ENCODE measurements around the gene ORMDL2. TPM values are rescaled to one million over a fixed set of nuclear protein-coding genes. Genes with fewer than 3 reads are reported as not detected.

The ORMDL2 gene
- total RNA-seq, 4 donors from 2014 or later: 17.7 to 39.2 (median 23.4) TPM

DNA sequence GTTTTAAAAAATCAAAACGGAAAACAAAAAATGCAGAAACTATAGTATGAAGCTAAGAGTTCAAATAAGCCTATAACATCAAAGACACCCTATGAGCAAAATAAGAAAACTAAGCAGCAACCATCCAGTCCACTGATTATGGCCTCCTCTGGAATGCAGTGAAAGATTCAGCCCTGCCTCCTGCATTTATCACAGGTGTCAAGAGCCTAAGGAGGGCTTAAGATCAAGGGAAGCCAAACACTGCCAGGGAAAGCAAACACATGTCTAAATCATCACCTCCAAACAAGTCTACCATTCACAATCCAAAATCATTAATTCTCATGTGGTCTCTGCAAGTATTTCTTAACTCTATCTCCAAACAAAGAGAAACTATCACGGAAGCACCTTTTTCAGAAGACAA is 28.7 kb upstream of the ORMDL2 start:
- Histone ChIP-seq H3K36me3 (peaks cover 39 to 43% of the 10 kb centered on the region in 2 donors), H3K4me1 (no peaks in the 10 kb centered on the region), H3K9me3 (no peaks in the 10 kb centered on the region), H3K4me3 (replicated peaks in 1 of 3) (no peak overlapping the region), H3K27me3 (no peaks in the 10 kb centered on the region), H3K27ac (peak overlapping the region in 1 of 3 donors; percentile 8)
- DNase-seq: no peak
- TF ChIP-seq POLR2A (IDR thresholded peaks at IDR 0.05): no peak
- TF ChIP-seq, protein P1, sequence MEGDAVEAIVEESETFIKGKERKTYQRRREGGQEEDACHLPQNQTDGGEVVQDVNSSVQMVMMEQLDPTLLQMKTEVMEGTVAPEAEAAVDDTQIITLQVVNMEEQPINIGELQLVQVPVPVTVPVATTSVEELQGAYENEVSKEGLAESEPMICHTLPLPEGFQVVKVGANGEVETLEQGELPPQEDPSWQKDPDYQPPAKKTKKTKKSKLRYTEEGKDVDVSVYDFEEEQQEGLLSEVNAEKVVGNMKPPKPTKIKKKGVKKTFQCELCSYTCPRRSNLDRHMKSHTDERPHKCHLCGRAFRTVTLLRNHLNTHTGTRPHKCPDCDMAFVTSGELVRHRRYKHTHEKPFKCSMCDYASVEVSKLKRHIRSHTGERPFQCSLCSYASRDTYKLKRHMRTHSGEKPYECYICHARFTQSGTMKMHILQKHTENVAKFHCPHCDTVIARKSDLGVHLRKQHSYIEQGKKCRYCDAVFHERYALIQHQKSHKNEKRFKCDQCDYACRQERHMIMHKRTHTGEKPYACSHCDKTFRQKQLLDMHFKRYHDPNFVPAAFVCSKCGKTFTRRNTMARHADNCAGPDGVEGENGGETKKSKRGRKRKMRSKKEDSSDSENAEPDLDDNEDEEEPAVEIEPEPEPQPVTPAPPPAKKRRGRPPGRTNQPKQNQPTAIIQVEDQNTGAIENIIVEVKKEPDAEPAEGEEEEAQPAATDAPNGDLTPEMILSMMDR (IDR thresholded peaks at IDR 0.05): no peak
- intact Hi-C loops (cut with DNase I): no loop called here
- WGBS, 2 donors: 89 to 96% methylated on average over 2 of the region's 2 CpGs

DNA sequence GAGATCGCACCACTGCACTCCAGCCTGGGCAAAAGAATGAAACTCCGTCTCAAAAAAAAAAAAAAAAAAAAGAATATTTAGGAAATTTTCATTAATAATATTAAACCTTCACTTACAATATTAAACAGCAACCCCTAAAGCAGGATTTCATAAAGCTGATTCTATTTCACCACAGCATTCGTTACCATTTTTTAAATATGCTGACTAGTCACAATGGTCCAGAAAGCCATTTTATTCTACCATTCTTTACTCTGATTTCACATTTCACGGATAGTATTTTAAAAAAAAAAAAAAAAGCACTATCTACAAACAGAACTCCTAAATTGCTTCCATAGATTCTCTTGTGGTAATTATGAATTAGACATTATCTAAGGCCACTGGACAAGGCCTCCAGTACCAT is 27.9 kb upstream of the ORMDL2 start:
- DNase-seq: no peak
- 93 to 96% methylated on average over 4 of the region's 4 CpGs for WGBS, 2 donors
- Histone ChIP-seq H3K27me3 (no peaks in the 10 kb centered on the region), H3K36me3 (peaks cover 43 to 47% of the 10 kb centered on the region in 2 donors), H3K9me3 (no peaks in the 10 kb centered on the region), H3K4me3 (replicated peaks in 1 of 3) (no peak overlapping the region), H3K4me1 (no peaks in the 10 kb centered on the region), H3K27ac (no peak overlapping the region)
- intact Hi-C loops (cut with DNase I): no loop called here
- no peak for TF ChIP-seq POLR2A (IDR thresholded peaks at IDR 0.05)
- TF ChIP-seq, protein P1 (IDR thresholded peaks at IDR 0.05): no peak

DNA sequence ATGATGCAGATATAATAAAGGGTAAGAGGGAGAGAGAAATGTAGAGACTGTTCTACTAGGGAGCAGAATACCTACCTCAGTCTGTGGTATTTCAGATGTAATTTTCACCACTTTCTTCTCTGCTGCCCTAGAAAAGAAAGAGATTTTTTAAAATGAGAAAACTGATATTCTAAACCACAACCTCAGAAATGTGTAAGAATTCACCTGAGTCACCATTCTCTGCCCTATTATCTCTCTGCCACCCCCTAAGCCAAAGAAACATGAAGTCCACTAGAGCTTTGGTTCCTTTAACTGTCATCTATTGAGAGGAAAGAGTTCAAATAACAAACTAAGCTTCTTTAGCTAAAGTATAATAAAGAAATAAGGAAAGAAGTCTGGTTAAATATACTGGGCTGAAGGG is 21.9 kb upstream of the ORMDL2 start:
- TF ChIP-seq, protein P1 (IDR thresholded peaks at IDR 0.05): no peak
- no peak for TF ChIP-seq POLR2A (IDR thresholded peaks at IDR 0.05)
- H3K27me3 ChIP-seq: no peaks in the 10 kb centered on the region
- H3K36me3 ChIP-seq: peaks cover 27 to 42% of the 10 kb centered on the region in 2 donors
- no peak overlapping the region for H3K27ac ChIP-seq
- no peak for DNase-seq
- intact Hi-C loops (cut with DNase I): loop anchor here (5.0 kb wide), 1 partner anchor 54 kb away; the partner anchor contains the start of gene GDF11
- no peaks in the 10 kb centered on the region for H3K4me1 ChIP-seq
- no peak overlapping the region for H3K4me3 ChIP-seq (replicated peaks in 1 of 3)
- H3K9me3 ChIP-seq: no peaks in the 10 kb centered on the region

DNA sequence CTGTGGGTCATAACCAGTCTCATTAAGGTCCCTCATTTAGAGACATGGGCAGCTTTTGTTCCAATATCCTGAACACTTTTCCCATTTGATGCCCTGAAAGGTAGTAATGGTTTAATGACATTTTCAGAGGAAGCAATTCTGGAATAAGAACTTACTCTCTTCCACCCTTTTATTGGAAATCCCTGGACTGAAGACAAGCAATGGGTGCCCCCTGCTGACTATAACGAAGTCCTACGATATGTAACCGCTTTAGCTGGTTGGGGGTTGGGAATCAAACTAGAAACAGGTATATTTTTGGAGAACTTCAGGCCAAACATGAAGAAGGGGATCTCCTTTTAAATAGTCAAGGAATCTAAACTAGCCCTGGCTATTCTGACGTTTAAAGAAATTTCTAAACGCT is 20.8 kb upstream of the ORMDL2 start:
- Histone ChIP-seq H3K4me3 (replicated peaks in 1 of 3) (no peak overlapping the region), H3K27me3 (no peaks in the 10 kb centered on the region), H3K4me1 (no peaks in the 10 kb centered on the region), H3K27ac (no peak overlapping the region), H3K36me3 (peaks cover 34 to 47% of the 10 kb centered on the region in 2 donors), H3K9me3 (no peaks in the 10 kb centered on the region)
- TF ChIP-seq POLR2A (IDR thresholded peaks at IDR 0.05): no peak
- TF ChIP-seq, protein P1 (IDR thresholded peaks at IDR 0.05): peak in 3 of 6 experiments; percentile 47 to 58 (median 51)
- WGBS, 2 donors: 46 to 60% methylated on average over 5 of the region's 5 CpGs
- intact Hi-C loops (cut with DNase I): loop anchor here (5.0 kb wide), 1 partner anchor 55 kb away; the partner anchor contains the start of gene GDF11
- DNase-seq: peak; percentile 36 to 38

DNA sequence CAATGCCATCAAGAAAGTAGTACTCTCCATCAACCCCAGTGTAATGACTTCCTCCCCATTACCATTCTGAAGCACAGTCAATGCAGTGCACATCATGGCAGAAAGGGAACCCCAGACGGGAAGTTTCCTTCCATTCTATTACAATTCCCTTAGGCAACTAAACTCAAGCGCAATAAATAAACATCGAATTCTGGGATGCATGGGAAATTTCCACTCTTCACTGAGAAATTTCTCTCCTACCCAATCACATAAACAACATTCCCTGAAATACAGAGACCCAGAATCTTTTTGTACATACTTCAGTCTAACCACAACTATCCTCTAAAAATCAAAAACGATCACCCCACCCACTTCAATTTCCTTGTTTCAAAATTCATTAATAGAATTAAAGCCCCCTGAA is 20.3 kb upstream of the ORMDL2 start:
- TF ChIP-seq, protein P1 (IDR thresholded peaks at IDR 0.05): no peak
- no peak for TF ChIP-seq POLR2A (IDR thresholded peaks at IDR 0.05)
- WGBS, 2 donors: 79 to 85% methylated on average over 4 of the region's 4 CpGs
- intact Hi-C loops (cut with DNase I): loop anchor here (5.0 kb wide), 1 partner anchor 55 kb away; the partner anchor contains the start of gene GDF11
- H3K9me3 ChIP-seq: no peaks in the 10 kb centered on the region
- no peak for DNase-seq
- H3K36me3 ChIP-seq: peaks cover 34 to 48% of the 10 kb centered on the region in 2 donors
- H3K27ac ChIP-seq: no peak overlapping the region
- H3K4me3 ChIP-seq (replicated peaks in 1 of 3): no peak overlapping the region
- H3K4me1 ChIP-seq: no peaks in the 10 kb centered on the region
- no peaks in the 10 kb centered on the region for H3K27me3 ChIP-seq

All from thyroid gland (tissue), 4 donors.